ENCODE data around the gene METTL23. TPM values are rescaled to one million over a fixed set of nuclear protein-coding genes. Genes with fewer than 3 reads are reported as not detected.

The METTL23 gene
- total RNA-seq, 1 experiment from 2014 or later: 57.8 TPM

- ATAC-seq (no peak), DNase-seq (ENCODE audit: low read depth, low spot score) (no peak)
- Histone ChIP-seq H3K27ac (ENCODE audit: low read depth, low read length) (no peak overlapping the region), H3K4me2 (ENCODE audit: low read length) (no peak overlapping the region), H3K79me2 (ENCODE audit: insufficient read depth, low read length) (no peaks in the 10 kb centered on the region), H3K9me2 (ENCODE audit: insufficient read depth) (no peaks in the 10 kb centered on the region), H3K9me3 (ENCODE audit: control insufficient read depth in 1 of 2, insufficient read depth in 1 of 2, low read depth in 1 of 2, low read length in 2 of 2) (no peaks in the 10 kb centered on the region), H3K36me3 (ENCODE audit: control insufficient read depth in 1 of 2, insufficient read depth in 2 of 2, low read length in 2 of 2) (no peaks in the 10 kb centered on the region; a peak in 1 of 4 replicates), H3K4me1 (ENCODE audit: control insufficient read depth in 1 of 2, insufficient read depth in 2 of 2, low read length in 2 of 2) (no peaks in the 10 kb centered on the region), H3K4me3 (replicated peaks in 1 of 2; ENCODE audit: low read depth in 1 of 2, low read length in 2 of 2) (no peak overlapping the region), H4K20me1 (ENCODE audit: insufficient read depth) (no peaks in the 10 kb centered on the region), H3K9ac (ENCODE audit: low read length) (no peak overlapping the region), H2AFZ (ENCODE audit: low read depth, low read length, poor library complexity, severe bottlenecking) (no peak overlapping the region), H3K27me3 (ENCODE audit: insufficient read depth, low read length) (no peaks in the 10 kb centered on the region)
- intact Hi-C loops (cut with micrococcal nuclease): no loop called here
- CTCF ChIA-PET: interaction anchor here (1.2 kb wide), 1 partner anchor 92 kb away, joined by 3 read pairs; the partner anchor contains the start of gene ST6GALNAC2
- RAD21 ChIA-PET (ENCODE audit: low non-redundant PET in 1 of 2, low total read pairs in 2 of 2, uncharacterized antibody in 2 of 2, unreplicated experiment in 2 of 2): no interaction called here
- TF ChIP-seq ZBTB33 (IDR thresholded peaks at IDR 0.05; ENCODE audit: extremely low read depth, insufficient replicate concordance, low read length) (no peak), SIN3A (IDR thresholded peaks at IDR 0.05; ENCODE audit: low read depth) (no peak), RAD21 (IDR thresholded peaks at IDR 0.05; ENCODE audit: low read depth) (no peak), CBX3 (IDR thresholded peaks at IDR 0.05; ENCODE audit: low read depth) (no peak), SP1 (IDR thresholded peaks at IDR 0.05; ENCODE audit: low read depth) (no peak), ZNF274 (IDR thresholded peaks at IDR 0.05; ENCODE audit: low read depth, low read length) (no peak), EGR1 (IDR thresholded peaks at IDR 0.05; ENCODE audit: low read depth) (no peak), JUND (IDR thresholded peaks at IDR 0.05) (no peak), ELF1 (IDR thresholded peaks at IDR 0.05; ENCODE audit: borderline replicate concordance, low read depth) (no peak), REST (IDR thresholded peaks at IDR 0.05; ENCODE audit: low read depth) (no peak), CTCF (IDR thresholded peaks at IDR 0.05 in 2 of 3, conservative IDR thresholded peaks at IDR 0.05 in 1 of 3; ENCODE audit: borderline replicate concordance in 1 of 3, insufficient read depth in 1 of 3, low read depth in 2 of 3, low read length in 2 of 3) (no peak), EZH2 (IDR thresholded peaks at IDR 0.05) (no peak)
- POLR2A ChIA-PET: interaction anchor here (1.3 kb wide), 1 partner anchor 121 kb away, joined by 3 read pairs; no protein-coding TSS in a partner anchor
- no TSS peak for BruUV-seq (replicated peaks)
Measured at GRCh38 chr17:76678330-76678729, 48.3 kb upstream of the METTL23 start.

All from HCT116 (cell line).